Measurements from ENCODE around the gene CCDC80.

CCDC80 gene

DNA sequence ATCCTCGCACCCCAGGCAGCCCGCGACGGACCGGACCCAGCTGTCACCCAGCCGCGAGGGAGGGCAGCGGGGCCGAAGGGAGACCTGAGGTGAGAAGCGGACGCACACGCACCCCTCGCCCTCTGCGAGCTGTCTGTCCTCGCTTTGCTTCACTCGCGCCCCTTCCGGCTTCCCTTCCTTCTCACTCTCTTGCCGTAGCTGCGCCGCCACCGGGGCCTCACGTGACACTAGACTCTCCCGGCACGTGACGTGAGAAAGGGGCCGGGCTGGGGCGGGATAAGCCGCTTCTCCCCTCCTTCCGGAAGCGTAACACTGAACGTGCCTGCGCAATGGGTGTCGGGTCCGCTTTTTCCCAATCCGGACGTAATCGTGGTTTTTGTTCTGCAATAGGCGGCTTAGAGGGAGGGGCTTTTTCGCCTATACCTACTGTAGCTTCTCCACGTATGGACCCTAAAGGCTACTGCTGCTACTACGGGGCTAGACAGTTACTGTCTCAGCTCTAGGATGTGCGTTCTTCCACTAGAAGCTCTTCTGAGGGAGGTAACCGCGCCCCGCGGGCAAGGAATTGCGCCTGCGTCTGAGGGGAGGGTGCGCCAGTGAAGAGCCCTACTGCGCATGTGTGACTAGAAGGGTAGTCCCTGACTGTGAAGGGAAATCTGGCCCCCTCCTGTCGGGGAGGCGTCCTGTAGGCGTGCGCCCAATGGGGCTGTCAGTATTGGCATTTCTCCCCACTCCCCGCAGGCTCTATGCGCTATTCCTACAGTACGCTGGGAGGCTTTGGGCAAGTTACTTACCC is 79.0 kb downstream of the CCDC80 start, which contains the start of the genes ATG3 and SLC35A5:
Gene ATG3 (minus strand): TSS at position 229 of the 796 bp plus-strand sequence. CDS start 434 bp downstream, outside the sequence.
Gene SLC35A5 (plus strand): TSS at position 312 of the 796 bp plus-strand sequence. CDS start 1,359 bp downstream, outside the sequence.
- TF ChIP-seq EP300 (IDR thresholded peaks at IDR 0.05; ENCODE audit: borderline replicate concordance) (no peak), TAF1 (IDR thresholded peaks at IDR 0.05; ENCODE audit: low read depth) (peak; percentile 64), FOXM1 (IDR thresholded peaks at IDR 0.05; ENCODE audit: borderline replicate concordance, low read depth) (no peak), NFIC (IDR thresholded peaks at IDR 0.05) (no peak), CEBPB (IDR thresholded peaks at IDR 0.05) (peak; percentile 64), ZBTB7A (IDR thresholded peaks at IDR 0.05; ENCODE audit: low read depth) (no peak), YY1 (IDR thresholded peaks at IDR 0.05; ENCODE audit: low read depth) (no peak), CREB1 (IDR thresholded peaks at IDR 0.05; ENCODE audit: low read depth) (peak; percentile 62), EGR1 (IDR thresholded peaks at IDR 0.05) (no peak), RAD21 (IDR thresholded peaks at IDR 0.05; ENCODE audit: low read depth) (no peak), TCF12 (IDR thresholded peaks at IDR 0.05; ENCODE audit: low read depth) (peak; percentile 45; the same call in 1 of the 2 replicates), TEAD4 (IDR thresholded peaks at IDR 0.05) (no peak)
- TF ChIP-seq, protein P1, sequence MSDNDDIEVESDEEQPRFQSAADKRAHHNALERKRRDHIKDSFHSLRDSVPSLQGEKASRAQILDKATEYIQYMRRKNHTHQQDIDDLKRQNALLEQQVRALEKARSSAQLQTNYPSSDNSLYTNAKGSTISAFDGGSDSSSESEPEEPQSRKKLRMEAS (IDR thresholded peaks at IDR 0.05): peak; percentile 80
- TF ChIP-seq, protein P2, sequence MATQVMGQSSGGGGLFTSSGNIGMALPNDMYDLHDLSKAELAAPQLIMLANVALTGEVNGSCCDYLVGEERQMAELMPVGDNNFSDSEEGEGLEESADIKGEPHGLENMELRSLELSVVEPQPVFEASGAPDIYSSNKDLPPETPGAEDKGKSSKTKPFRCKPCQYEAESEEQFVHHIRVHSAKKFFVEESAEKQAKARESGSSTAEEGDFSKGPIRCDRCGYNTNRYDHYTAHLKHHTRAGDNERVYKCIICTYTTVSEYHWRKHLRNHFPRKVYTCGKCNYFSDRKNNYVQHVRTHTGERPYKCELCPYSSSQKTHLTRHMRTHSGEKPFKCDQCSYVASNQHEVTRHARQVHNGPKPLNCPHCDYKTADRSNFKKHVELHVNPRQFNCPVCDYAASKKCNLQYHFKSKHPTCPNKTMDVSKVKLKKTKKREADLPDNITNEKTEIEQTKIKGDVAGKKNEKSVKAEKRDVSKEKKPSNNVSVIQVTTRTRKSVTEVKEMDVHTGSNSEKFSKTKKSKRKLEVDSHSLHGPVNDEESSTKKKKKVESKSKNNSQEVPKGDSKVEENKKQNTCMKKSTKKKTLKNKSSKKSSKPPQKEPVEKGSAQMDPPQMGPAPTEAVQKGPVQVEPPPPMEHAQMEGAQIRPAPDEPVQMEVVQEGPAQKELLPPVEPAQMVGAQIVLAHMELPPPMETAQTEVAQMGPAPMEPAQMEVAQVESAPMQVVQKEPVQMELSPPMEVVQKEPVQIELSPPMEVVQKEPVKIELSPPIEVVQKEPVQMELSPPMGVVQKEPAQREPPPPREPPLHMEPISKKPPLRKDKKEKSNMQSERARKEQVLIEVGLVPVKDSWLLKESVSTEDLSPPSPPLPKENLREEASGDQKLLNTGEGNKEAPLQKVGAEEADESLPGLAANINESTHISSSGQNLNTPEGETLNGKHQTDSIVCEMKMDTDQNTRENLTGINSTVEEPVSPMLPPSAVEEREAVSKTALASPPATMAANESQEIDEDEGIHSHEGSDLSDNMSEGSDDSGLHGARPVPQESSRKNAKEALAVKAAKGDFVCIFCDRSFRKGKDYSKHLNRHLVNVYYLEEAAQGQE (IDR thresholded peaks at IDR 0.05; ENCODE audit: low read depth): no peak
- TF ChIP-seq, protein P3, sequence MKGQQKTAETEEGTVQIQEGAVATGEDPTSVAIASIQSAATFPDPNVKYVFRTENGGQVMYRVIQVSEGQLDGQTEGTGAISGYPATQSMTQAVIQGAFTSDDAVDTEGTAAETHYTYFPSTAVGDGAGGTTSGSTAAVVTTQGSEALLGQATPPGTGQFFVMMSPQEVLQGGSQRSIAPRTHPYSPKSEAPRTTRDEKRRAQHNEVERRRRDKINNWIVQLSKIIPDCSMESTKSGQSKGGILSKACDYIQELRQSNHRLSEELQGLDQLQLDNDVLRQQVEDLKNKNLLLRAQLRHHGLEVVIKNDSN (IDR thresholded peaks at IDR 0.05): peak; percentile 100

DNA sequence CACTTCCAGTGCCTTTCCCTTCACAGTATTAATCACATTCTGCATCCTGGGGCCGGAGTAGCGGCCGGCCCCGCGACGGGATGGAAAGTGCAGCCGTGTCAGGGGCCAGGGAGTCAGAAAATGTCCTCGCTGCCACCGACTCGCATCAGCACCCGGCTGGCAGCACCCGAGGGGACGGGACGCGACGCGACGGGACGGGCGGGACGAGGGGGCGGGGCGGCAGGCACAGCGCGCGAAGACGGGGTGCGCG is 79.5 kb downstream of the CCDC80 start:
- TF ChIP-seq TAF1 (IDR thresholded peaks at IDR 0.05; ENCODE audit: low read depth) (0 out of 2 replicates have a peak, but pooled peaks have one; percentile 14), CREB1 (IDR thresholded peaks at IDR 0.05; ENCODE audit: low read depth) (no peak)

DNA sequence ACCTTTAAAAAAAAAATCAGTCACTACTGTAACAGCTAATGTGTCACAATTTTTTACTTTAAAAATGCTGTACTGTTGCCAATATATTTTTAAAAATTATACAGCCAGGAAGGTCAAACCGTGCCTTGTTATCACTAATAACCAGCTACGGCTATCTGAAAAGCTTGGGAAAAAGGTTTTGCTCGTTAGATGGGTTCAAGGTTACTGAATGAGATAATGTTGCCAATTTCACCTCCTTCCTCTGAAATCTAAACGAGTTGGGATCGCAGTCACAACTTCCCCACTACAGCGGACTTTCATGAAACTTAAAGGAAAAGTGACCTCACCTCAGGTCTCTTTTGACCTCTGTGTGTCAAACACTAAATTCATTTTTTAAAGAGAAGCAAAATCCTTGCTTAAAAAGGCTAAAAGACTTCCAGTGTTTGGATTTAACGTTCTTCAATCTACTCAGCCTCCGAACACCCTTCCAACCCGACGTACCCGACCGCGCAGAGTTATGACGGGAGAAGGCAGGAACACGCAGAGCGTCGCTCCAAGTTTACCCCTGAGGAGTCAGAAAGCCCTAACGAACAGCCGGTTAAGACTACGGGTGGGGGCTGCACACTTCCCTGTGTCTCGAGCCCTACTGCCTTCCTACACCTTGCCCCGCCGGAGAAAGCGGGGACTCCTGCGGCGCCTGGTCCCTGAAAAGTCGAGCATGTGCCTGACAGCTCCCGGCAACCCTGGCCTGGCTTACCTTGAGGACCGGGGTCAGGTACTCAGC is 80.0 kb downstream of the CCDC80 start:
- TF ChIP-seq EP300 (IDR thresholded peaks at IDR 0.05; ENCODE audit: borderline replicate concordance): no peak
- TF ChIP-seq FOXM1 (IDR thresholded peaks at IDR 0.05; ENCODE audit: borderline replicate concordance, low read depth): no peak
- TF ChIP-seq, protein P3 (IDR thresholded peaks at IDR 0.05): 0 out of 2 replicates have a peak, but pooled peaks have one; percentile 5
- no peak for TF ChIP-seq RAD21 (IDR thresholded peaks at IDR 0.05; ENCODE audit: low read depth)
- TF ChIP-seq TEAD4 (IDR thresholded peaks at IDR 0.05): no peak; the same call in 1 of the 2 replicates
- TF ChIP-seq TCF12 (IDR thresholded peaks at IDR 0.05; ENCODE audit: low read depth): no peak
- no peak for TF ChIP-seq CEBPB (IDR thresholded peaks at IDR 0.05)
- peak; percentile 82 for TF ChIP-seq CREB1 (IDR thresholded peaks at IDR 0.05; ENCODE audit: low read depth)
- no peak; the same call in 1 of the 2 replicates for TF ChIP-seq TAF1 (IDR thresholded peaks at IDR 0.05; ENCODE audit: low read depth)
- TF ChIP-seq, protein P2 (IDR thresholded peaks at IDR 0.05; ENCODE audit: low read depth): no peak
- TF ChIP-seq YY1 (IDR thresholded peaks at IDR 0.05; ENCODE audit: low read depth): no peak
- TF ChIP-seq NFIC (IDR thresholded peaks at IDR 0.05): 0 out of 2 replicates have a peak, but pooled peaks have one; percentile 7
- TF ChIP-seq ZBTB7A (IDR thresholded peaks at IDR 0.05; ENCODE audit: low read depth): no peak
- TF ChIP-seq, protein P1 (IDR thresholded peaks at IDR 0.05): 0 out of 2 replicates have a peak, but pooled peaks have one; percentile 21
- TF ChIP-seq EGR1 (IDR thresholded peaks at IDR 0.05): no peak

DNA sequence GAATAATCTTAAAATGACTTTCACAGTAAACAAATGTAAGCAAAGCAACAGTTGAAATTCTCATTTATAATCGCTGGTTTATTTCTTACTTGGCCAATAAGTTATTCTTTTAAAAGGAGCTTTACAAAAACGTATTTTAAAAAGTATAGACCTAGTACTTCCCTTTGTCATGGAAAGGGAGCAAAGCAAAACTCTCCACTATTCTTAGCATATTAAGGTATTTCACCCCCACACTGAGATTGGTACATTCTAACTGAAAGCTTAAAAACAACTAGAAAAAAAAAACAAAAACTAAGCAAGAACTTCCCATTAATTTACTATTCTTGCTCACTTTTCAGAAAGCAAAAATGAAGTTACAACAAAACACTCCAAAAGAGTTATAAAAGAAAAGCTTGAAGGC is 80.6 kb downstream of the CCDC80 start:
- no peak for TF ChIP-seq CEBPB (IDR thresholded peaks at IDR 0.05)
- TF ChIP-seq, protein P3 (IDR thresholded peaks at IDR 0.05): no peak
- no peak for TF ChIP-seq RAD21 (IDR thresholded peaks at IDR 0.05; ENCODE audit: low read depth)
- no peak for TF ChIP-seq ZBTB7A (IDR thresholded peaks at IDR 0.05; ENCODE audit: low read depth)

DNA sequence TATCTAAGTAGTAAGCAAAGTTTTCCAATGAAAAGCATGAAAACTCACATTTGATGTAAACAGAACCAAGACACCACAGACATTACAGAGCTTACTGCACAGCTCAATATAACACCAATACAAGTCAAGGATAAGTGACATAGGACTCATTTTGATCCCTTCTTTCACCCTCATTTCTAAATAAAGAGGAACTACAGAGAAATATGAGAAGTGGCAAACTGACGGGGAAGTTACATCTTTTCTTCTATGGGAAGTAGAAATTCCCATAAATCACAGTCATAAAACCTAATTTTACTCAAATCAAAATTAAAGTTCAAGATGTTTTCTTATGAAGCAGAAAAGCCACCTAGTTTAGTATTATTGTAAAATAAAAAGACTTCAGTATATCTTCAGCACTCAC is 83.0 kb downstream of the CCDC80 start:
- TF ChIP-seq RAD21 (IDR thresholded peaks at IDR 0.05; ENCODE audit: low read depth) (no peak), TEAD4 (IDR thresholded peaks at IDR 0.05) (no peak)
